Breast epithelium (tissue), 3 donors: ENCODE results near the gene LRRC8C.

Experiments used
- CTCF ChIP-seq, 3 donors: fragments of 450-650 bp; IDR thresholded peaks; one replicate each; pipeline ENCODE4 v1.5.1; 2016 to 2017; ENCODE audit warnings: antibody characterized with exemption in 3 of 3, mild to moderate bottlenecking in 3 of 3, moderate library complexity in 3 of 3
- POLR2A ChIP-seq: fragments of 450-650 bp; IDR thresholded peaks from one replicate; pipeline ENCODE4 v1.6.1; 2016; ENCODE audit warnings: antibody characterized with exemption, mild to moderate bottlenecking, moderate library complexity

DNA sequence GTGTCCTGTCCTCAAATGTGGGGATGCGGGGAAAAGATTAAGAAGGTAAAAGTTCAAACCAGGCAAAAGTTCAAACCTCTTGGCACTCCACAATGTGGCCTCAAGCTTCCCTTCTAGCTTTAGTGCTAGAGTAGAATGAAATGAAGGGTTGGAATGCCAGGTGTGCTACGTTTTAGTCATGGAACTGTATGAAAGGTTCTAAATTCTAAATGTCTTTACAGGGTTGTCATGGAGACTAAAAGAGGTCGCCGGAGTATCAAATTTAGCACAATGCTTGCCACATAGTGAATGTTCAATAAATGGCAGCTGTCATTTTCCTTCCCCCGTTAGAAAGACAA lies 130.7 kb downstream of the LRRC8C start:
- TF ChIP-seq CTCF (IDR thresholded peaks at IDR 0.05) (no peak), POLR2A (no peak)
